Activated CD4-positive, CD25-positive, alpha-beta regulatory T cell treated with anti-CD3 and anti-CD28 coated beads, Interleukin-2, amount 50 U/mL, for 24 hours (primary cell): Measurements from ENCODE around the gene TIMM17A.
"Not testable (repeated sequence)": the region's sequence is repeated elsewhere in the genome, so short reads cannot be mapped to it uniquely, and the experiment has no call there.

Experiments used
- ATAC-seq, 2 donors: fragments of 150-1000 bp; cut with Tn5 transposase; one replicate each; pipeline ENCODE4 v1.10.0; 2021; ENCODE audit warnings: mild to moderate bottlenecking in 1 of 2, moderate library complexity in 1 of 2

TIMM17A gene

GRCh38 chr1:202016811-202017748 lies 61.8 kb downstream of the TIMM17A start:
- ATAC-seq: no peak

DNA sequence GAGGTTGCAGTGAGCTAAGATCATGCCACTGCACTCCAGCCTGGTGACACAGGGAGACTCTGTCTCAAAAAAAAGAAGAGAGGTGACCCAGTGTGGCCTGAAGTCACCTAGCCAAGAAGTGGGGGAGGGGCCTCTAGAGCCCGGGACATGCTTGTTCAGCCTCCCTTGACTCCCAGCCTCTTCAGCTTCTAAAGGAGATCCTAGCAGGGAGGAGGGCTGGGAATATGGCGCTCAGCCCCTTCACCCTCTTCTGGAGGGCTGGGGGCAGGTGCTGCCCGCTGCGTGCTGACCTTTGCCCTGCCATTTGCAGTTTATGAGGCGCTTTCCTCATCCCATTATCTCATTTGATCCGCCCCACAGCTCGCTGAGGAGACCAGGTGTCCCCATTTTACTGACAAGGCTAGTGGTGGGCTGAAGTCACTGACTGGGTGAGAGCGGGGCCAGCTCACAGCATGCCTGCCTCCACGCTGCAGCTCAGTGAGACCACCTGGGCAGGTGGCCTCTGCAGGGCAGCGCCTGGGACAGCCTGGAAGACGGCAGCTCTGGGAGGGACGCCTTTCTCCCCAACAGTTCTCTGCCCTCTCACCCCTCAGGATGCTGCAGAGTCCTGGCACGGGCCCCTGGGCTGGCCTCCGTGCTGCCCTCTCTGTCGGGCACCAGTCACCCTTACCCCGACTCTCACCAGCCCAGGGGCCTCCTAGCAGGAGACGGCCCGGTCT lies 62.6 kb downstream of the TIMM17A start:
- no peak for ATAC-seq

DNA sequence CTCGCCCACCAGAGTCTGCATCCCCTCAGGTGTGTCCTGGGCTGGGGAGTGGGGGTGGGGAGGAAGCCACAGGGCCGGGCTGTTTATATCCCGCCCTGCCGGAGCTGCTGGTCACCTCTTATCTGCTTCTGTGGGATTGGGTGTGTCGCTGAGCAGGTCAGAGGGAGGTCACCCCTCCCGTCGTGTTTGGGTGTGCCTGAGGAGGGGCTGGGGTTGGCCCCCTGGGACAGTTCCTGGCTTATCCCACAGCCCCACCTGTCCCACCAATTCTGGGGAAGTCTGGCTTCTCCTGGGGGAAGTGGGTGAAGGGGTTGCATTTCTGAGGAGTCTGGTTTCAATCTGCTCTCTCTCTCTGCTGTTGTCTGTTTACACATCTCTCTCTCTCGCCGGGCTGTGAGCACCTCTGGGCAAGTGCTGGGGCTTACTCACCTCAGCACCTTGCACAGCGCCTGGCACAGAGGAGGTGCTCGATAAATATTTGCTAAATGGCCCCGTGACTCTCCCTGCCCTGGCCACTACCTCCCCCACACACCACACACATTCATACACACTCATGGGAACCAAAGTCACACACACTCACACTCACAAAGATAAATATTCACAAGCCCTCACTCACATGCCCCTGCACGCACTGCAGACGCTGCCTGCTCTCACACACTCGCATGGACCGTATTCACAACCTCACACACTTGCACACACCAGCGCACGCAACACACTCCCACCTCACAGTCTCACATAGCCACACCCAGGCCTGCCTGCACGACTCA lies 63.3 kb downstream of the TIMM17A start:
- ATAC-seq: no peak

GRCh38 chr1:202019235-202019558 lies 63.9 kb downstream of the TIMM17A start:
- ATAC-seq: not testable (repeated sequence)
